ENCODE results near the gene TBC1D22A. TPM values are rescaled to one million over a fixed set of nuclear protein-coding genes. Genes with fewer than 3 reads are reported as not detected.
A peak's percentile ranks its signal among the peaks of the same experiment; 100 is the strongest.

TBC1D22A gene
- total RNA-seq, 1 experiment from 2014 or later: 27.6 TPM

GRCh38 chr22:46801331-46801811 is 38.9 kb downstream of the TBC1D22A start:
- Mint-ChIP-seq H3K27ac (ENCODE audit: unreplicated experiment) (no peak overlapping the region), H3K27me3 (ENCODE audit: unreplicated experiment) (no peaks in the 10 kb centered on the region), H3K36me3 (ENCODE audit: insufficient read depth, unreplicated experiment) (peaks cover 19% of the 10 kb centered on the region), H3K4me1 (ENCODE audit: low read depth, unreplicated experiment) (peaks cover 21% of the 10 kb centered on the region), H3K9me3 (ENCODE audit: low read depth, unreplicated experiment) (no peaks in the 10 kb centered on the region), H3K4me3 (ENCODE audit: low read depth, unreplicated experiment) (no peak overlapping the region)
- DNase-seq: no peak
- TF ChIP-seq, protein P1, sequence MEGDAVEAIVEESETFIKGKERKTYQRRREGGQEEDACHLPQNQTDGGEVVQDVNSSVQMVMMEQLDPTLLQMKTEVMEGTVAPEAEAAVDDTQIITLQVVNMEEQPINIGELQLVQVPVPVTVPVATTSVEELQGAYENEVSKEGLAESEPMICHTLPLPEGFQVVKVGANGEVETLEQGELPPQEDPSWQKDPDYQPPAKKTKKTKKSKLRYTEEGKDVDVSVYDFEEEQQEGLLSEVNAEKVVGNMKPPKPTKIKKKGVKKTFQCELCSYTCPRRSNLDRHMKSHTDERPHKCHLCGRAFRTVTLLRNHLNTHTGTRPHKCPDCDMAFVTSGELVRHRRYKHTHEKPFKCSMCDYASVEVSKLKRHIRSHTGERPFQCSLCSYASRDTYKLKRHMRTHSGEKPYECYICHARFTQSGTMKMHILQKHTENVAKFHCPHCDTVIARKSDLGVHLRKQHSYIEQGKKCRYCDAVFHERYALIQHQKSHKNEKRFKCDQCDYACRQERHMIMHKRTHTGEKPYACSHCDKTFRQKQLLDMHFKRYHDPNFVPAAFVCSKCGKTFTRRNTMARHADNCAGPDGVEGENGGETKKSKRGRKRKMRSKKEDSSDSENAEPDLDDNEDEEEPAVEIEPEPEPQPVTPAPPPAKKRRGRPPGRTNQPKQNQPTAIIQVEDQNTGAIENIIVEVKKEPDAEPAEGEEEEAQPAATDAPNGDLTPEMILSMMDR (IDR thresholded peaks at IDR 0.05; ENCODE audit: unreplicated experiment): no peak
- BruUV-seq (replicated peaks): no TSS peak
- intact Hi-C loops (cut with micrococcal nuclease; ENCODE audit: unreplicated experiment): no loop called here
- CTCF ChIA-PET: interaction anchor here (0.9 kb wide), 1 partner anchor 9 kb away, joined by 3 read pairs; no protein-coding TSS in a partner anchor

DNA sequence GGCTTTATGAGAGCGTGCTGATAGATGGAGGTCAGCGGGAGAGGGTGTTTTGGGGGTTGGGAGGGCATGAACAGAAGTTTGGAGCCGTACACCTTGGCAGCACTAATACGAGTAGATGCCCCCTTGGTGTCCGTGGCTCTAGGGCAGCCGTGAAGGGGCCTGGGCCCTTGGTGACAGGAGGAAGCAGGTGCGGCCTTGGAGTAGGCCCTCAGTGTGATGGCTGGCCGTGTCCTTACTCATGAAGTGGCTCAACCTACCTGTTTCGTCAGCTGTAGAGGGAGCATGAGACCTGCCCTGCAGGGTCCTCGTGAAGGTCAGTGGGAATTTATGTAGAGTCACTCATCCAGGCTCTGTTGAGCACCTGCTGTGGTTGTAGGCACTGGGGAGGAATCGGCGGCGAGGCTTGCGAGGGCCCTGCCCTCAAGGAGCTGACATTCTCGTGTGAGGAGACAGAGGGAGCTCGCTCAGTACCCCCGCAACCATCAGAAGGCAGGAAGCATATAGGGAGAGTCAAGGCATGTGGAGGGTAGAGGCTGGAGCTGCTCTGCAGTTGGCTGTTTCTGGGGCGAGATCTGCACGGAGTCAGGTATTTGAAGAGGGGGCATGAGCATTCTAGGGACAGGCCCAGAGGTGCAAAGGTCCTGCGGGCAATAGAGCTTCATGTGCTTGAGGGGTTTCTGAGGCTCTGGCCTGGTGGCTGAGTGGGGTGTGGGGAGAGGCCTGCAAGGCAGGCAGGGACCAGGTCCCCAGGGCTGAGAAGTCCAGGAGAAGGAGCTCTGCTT is 39.6 kb downstream of the TBC1D22A start:
- Mint-ChIP-seq H3K27me3 (ENCODE audit: unreplicated experiment) (no peaks in the 10 kb centered on the region), H3K4me3 (ENCODE audit: low read depth, unreplicated experiment) (no peak overlapping the region), H3K27ac (ENCODE audit: unreplicated experiment) (no peak overlapping the region), H3K9me3 (ENCODE audit: low read depth, unreplicated experiment) (no peaks in the 10 kb centered on the region), H3K36me3 (ENCODE audit: insufficient read depth, unreplicated experiment) (peaks cover 19% of the 10 kb centered on the region), H3K4me1 (ENCODE audit: low read depth, unreplicated experiment) (peaks cover 19% of the 10 kb centered on the region)
- TF ChIP-seq, protein P1 (IDR thresholded peaks at IDR 0.05; ENCODE audit: unreplicated experiment): no peak
- BruUV-seq (replicated peaks): no TSS peak
- no peak for DNase-seq
- CTCF ChIA-PET: interaction anchor here (0.6 to 2.4 kb wide), 2 partner anchors 63 to 1750 kb away, joined by 4 to 20 read pairs; no protein-coding TSS in a partner anchor
- intact Hi-C loops (cut with micrococcal nuclease; ENCODE audit: unreplicated experiment): loop anchor here (2.0 kb wide), 1 partner anchor 63 kb away; the partner anchor contains the start of gene CERK

- H3K9me3 Mint-ChIP-seq (ENCODE audit: low read depth, unreplicated experiment): no peaks in the 10 kb centered on the region
- H3K36me3 Mint-ChIP-seq (ENCODE audit: insufficient read depth, unreplicated experiment): peaks cover 19% of the 10 kb centered on the region
- no peak overlapping the region for H3K4me3 Mint-ChIP-seq (ENCODE audit: low read depth, unreplicated experiment)
- peaks cover 14% of the 10 kb centered on the region for H3K4me1 Mint-ChIP-seq (ENCODE audit: low read depth, unreplicated experiment)
- H3K27me3 Mint-ChIP-seq (ENCODE audit: unreplicated experiment): no peaks in the 10 kb centered on the region
- intact Hi-C loops (cut with micrococcal nuclease; ENCODE audit: unreplicated experiment): loop anchor here (2.0 kb wide), 1 partner anchor 64 kb away; the partner anchor contains the start of gene CERK
- CTCF ChIA-PET: interaction anchor here (0.6 to 2.4 kb wide), 3 partner anchors 40 to 1749 kb away, joined by 4 to 20 read pairs (median 4); partner anchors contain the start of gene TBC1D22A
- H3K27ac Mint-ChIP-seq (ENCODE audit: unreplicated experiment): no peak overlapping the region
- TF ChIP-seq, protein P1 (IDR thresholded peaks at IDR 0.05; ENCODE audit: unreplicated experiment): no peak
- DNase-seq: no peak
- no TSS peak for BruUV-seq (replicated peaks)
These were observed 40.2 kb downstream of the TBC1D22A start for GRCh38 chr22:46802608-46803027.

- TF ChIP-seq, protein P1 (IDR thresholded peaks at IDR 0.05; ENCODE audit: unreplicated experiment): peak; percentile 96
- Mint-ChIP-seq H3K27ac (ENCODE audit: unreplicated experiment) (no peak overlapping the region), H3K4me3 (ENCODE audit: low read depth, unreplicated experiment) (no peak overlapping the region), H3K4me1 (ENCODE audit: low read depth, unreplicated experiment) (peaks cover 13% of the 10 kb centered on the region), H3K27me3 (ENCODE audit: unreplicated experiment) (no peaks in the 10 kb centered on the region), H3K36me3 (ENCODE audit: insufficient read depth, unreplicated experiment) (peaks cover 18% of the 10 kb centered on the region), H3K9me3 (ENCODE audit: low read depth, unreplicated experiment) (no peaks in the 10 kb centered on the region)
- intact Hi-C loops (cut with micrococcal nuclease; ENCODE audit: unreplicated experiment): loop anchor here (2.0 kb wide), 1 partner anchor 64 kb away; the partner anchor contains the start of gene CERK
- BruUV-seq (replicated peaks): no TSS peak
- CTCF ChIA-PET: interaction anchor here (0.6 to 2.5 kb wide), 6 partner anchors 12 to 721 kb away, joined by 4 to 20 read pairs (median 6); partner anchors contain the start of gene TBC1D22A
- DNase-seq: peak; percentile 69
These were observed 40.8 kb downstream of the TBC1D22A start for GRCh38 chr22:46803031-46803880.
